MM.1S (cell line): Measurements from ENCODE around the gene PTGES3.

ENCODE experiments used
- EZH2 ChIP-seq: fragments of 300-600 bp; sonication (generic); optimal IDR thresholded peaks from 2 replicates; pipeline ENCODE3; 2017; ENCODE audit warnings: low read depth, mild to moderate bottlenecking, antibody characterized with exemption, low read length, mixed read lengths
- EZH2phosphoT487 ChIP-seq: fragments of 300-600 bp; sonication (generic); IDR thresholded peaks from 2 replicates; pipeline ENCODE4 v1.6.1; 2018; ENCODE audit warnings: antibody characterized with exemption, low read length
- TF ChIP-seq, protein P1 (sequence below): fragments of 300-600 bp; sonication (generic); IDR thresholded peaks from 2 replicates; pipeline ENCODE4 v1.5.1; 2016; ENCODE audit warnings: antibody characterized with exemption, low read length, mixed read lengths

DNA sequence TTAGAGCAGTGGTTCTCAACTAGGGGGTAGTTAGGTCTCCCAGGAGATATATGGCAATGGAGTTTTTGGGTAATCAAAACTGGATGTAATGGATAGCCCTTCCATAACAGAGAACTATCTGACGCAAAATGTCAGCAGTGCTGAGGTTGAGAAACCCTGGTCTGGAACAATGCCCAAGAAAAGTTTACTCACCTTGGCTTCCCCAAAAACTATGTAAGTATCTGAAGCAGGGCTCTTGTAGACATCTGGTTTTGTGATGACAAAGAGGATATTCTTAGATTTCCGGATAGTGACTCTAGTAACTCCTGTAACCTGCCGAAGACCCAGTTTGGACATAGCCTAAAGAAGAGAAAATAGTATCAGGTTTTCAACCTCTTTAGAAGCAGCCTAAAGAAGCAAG, 25.3 kb upstream of the PTGES3 start:
- TF ChIP-seq, protein P1, sequence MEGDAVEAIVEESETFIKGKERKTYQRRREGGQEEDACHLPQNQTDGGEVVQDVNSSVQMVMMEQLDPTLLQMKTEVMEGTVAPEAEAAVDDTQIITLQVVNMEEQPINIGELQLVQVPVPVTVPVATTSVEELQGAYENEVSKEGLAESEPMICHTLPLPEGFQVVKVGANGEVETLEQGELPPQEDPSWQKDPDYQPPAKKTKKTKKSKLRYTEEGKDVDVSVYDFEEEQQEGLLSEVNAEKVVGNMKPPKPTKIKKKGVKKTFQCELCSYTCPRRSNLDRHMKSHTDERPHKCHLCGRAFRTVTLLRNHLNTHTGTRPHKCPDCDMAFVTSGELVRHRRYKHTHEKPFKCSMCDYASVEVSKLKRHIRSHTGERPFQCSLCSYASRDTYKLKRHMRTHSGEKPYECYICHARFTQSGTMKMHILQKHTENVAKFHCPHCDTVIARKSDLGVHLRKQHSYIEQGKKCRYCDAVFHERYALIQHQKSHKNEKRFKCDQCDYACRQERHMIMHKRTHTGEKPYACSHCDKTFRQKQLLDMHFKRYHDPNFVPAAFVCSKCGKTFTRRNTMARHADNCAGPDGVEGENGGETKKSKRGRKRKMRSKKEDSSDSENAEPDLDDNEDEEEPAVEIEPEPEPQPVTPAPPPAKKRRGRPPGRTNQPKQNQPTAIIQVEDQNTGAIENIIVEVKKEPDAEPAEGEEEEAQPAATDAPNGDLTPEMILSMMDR = no peak
- TF ChIP-seq EZH2 (no peak), EZH2phosphoT487 (no peak)
